GM12878 (cell line): Measurements from ENCODE around the gene GALNT9. TPM values are rescaled to one million over a fixed set of nuclear protein-coding genes. Genes with fewer than 3 reads are reported as not detected.

Experiments used
- ATAC-seq: fragments of 200-7000 bp; cut with Tn5 transposase; 3 replicates; pipeline ENCODE4 v1.9.1; 2020; ENCODE audit warnings: mild to moderate bottlenecking, moderate library complexity
- BruUV-seq: library from RNA; stranded (reverse); fragments of 400-500 nt; replicated peaks from 2 replicates; lab custom pipeline; 2021; lab: Mats Ljungman, UMichigan
- CTCF ChIA-PET: fragments of 300-600 bp; sonication (Branson Sonifier 250); formaldehyde crosslinking; extraction: SDS; loops from one replicate; lab custom pipeline; 2021; ENCODE audit warnings: inconsistent platforms; lab: Yijun Ruan, JAX
- POLR2A ChIA-PET: fragments of 350-600 bp; formaldehyde crosslinking; extraction: SDS; loops from one replicate; lab custom pipeline; 2021; ENCODE audit warnings: inconsistent platforms; lab: Charles Lee
- RAD21 ChIA-PET: fragments of 300-600 bp; sonication (Branson Sonifier 250); formaldehyde crosslinking; loops from one replicate; lab custom pipeline; 2023; ENCODE audit warnings: antibody characterized with exemption; ENCODE audit not compliant: unreplicated experiment; lab: Charles Lee
- SMC1A ChIA-PET: fragments of 300-600 bp; sonication (Branson Sonifier 250); formaldehyde crosslinking; loops from one replicate; lab custom pipeline; 2023; ENCODE audit not compliant: unreplicated experiment, uncharacterized antibody; lab: Charles Lee
- DNase-seq: peaks from one replicate; pipeline ENCODE4 v3.0.0-alpha.2; 2011; ENCODE audit warnings: low read depth, low spot score
- FAIRE-seq: peaks from 3 replicates; lab custom pipeline; 2011; peaks lifted over from hg19 to GRCh38; lab: Jason Lieb, UNC
- H2AFZ ChIP-seq: 2 replicates; pipeline ENCODE4 v1.6.0; 2011; ENCODE audit warnings: low read depth, low read length, control low read depth; ENCODE audit not compliant: control insufficient read depth
- H3K27ac ChIP-seq: 2 replicates; pipeline ENCODE4 v1.5.1; 2011; ENCODE audit warnings: control low read depth; ENCODE audit not compliant: control insufficient read depth, insufficient read depth
- H3K27me3 ChIP-seq, 2 experiments: replicated peaks in 1 of 2; 2 replicates each; pipeline versions ENCODE4 v1.6.0 to v1.6.1; 2011; ENCODE audit warnings: low read length in 1 of 2; ENCODE audit not compliant: control insufficient read depth in 2 of 2, insufficient read depth in 2 of 2
- H3K36me3 ChIP-seq, 2 experiments: 2 replicates each; pipeline ENCODE4 v1.5.1; 2011; ENCODE audit warnings: low read length in 1 of 2; ENCODE audit not compliant: control insufficient read depth in 2 of 2, insufficient read depth in 2 of 2
- H3K4me1 ChIP-seq: 2 replicates; pipeline ENCODE4 v1.6.1; 2011; ENCODE audit warnings: mild to moderate bottlenecking, low read length, moderate library complexity, mixed read lengths; ENCODE audit not compliant: control insufficient read depth, insufficient read depth
- H3K4me2 ChIP-seq: 2 replicates; pipeline ENCODE4 v1.6.0; 2011; ENCODE audit warnings: control low read depth; ENCODE audit not compliant: control insufficient read depth, insufficient read depth
- H3K4me3 ChIP-seq: fragments of 200-600 bp; sonication (generic); 2 replicates; pipeline ENCODE4 v1.5.1; 2016
- H3K79me2 ChIP-seq: 2 replicates; pipeline ENCODE4 v1.6.0; 2011; ENCODE audit warnings: low read length; ENCODE audit not compliant: control insufficient read depth, insufficient read depth
- H3K9ac ChIP-seq: 2 replicates; pipeline ENCODE4 v1.8.0; 2011; ENCODE audit warnings: low read length, control low read depth, mixed read lengths; ENCODE audit not compliant: control insufficient read depth, insufficient read depth
- H3K9me3 ChIP-seq: replicated peaks from 3 replicates; pipeline ENCODE4 v1.5.1; 2011; ENCODE audit warnings: mild to moderate bottlenecking, low read length; ENCODE audit not compliant: control insufficient read depth, insufficient read depth
- H4K20me1 ChIP-seq: 2 replicates; pipeline ENCODE4 v1.6.0; 2011; ENCODE audit not compliant: control insufficient read depth, insufficient read depth
- CBX5 ChIP-seq: sonication (generic); IDR thresholded peaks from 2 replicates; pipeline ENCODE4 v1.6.1; 2016; ENCODE audit warnings: low read depth, moderate library complexity, mild to moderate bottlenecking, inconsistent platforms
- FOXM1 ChIP-seq: IDR thresholded peaks from 2 replicates; pipeline ENCODE4 v1.6.1; 2012; ENCODE audit warnings: low read depth, mild to moderate bottlenecking, inconsistent platforms, low read length, moderate library complexity
- HSF1 ChIP-seq: fragments of 150-350 bp; IDR thresholded peaks from 2 replicates; pipeline ENCODE4 v1.6.1; 2014; ENCODE audit warnings: mild to moderate bottlenecking, low read depth, low read length
- IRF4 ChIP-seq: IDR thresholded peaks from 2 replicates; pipeline ENCODE4 v1.6.1; 2011; ENCODE audit warnings: low read depth, low read length
- KAT2A ChIP-seq: conservative IDR thresholded peaks from 2 replicates; pipeline ENCODE4 v1.6.1; 2011; ENCODE audit warnings: low read depth, low read length; ENCODE audit not compliant: control insufficient read depth
- KDM1A ChIP-seq: fragments of 200-600 bp; sonication (generic); IDR thresholded peaks from 2 replicates; pipeline ENCODE4 v1.6.1; 2016; ENCODE audit warnings: borderline replicate concordance
- MYB ChIP-seq: fragments of 150-350 bp; IDR thresholded peaks from 2 replicates; pipeline ENCODE4 v1.6.1; 2014; ENCODE audit warnings: mild to moderate bottlenecking, low read depth, low read length, borderline replicate concordance
- NFIC ChIP-seq: IDR thresholded peaks from 2 replicates; pipeline ENCODE4 v1.6.1; 2012; ENCODE audit warnings: low read depth, mild to moderate bottlenecking, inconsistent platforms, low read length, moderate library complexity
- NFXL1 ChIP-seq: fragments of 450-650 bp; IDR thresholded peaks from 2 replicates; pipeline ENCODE4 v1.6.1; 2017; ENCODE audit warnings: antibody characterized with exemption, mild to moderate bottlenecking, borderline replicate concordance
- NR2F1 ChIP-seq: fragments of 450-650 bp; conservative IDR thresholded peaks from 2 replicates; pipeline ENCODE4 v1.6.1; 2017; ENCODE audit warnings: mild to moderate bottlenecking
- SPI1 ChIP-seq: IDR thresholded peaks from 2 replicates; pipeline ENCODE4 v1.6.1; 2011; ENCODE audit warnings: low read depth, mild to moderate bottlenecking, low read length, moderate library complexity, borderline replicate concordance; ENCODE audit not compliant: insufficient read depth
- YY1 ChIP-seq: IDR thresholded peaks from 2 replicates; pipeline ENCODE4 v1.6.1; 2011; ENCODE audit warnings: low read depth, mild to moderate bottlenecking, low read length
- ZNF687 ChIP-seq: fragments of 450-650 bp; IDR thresholded peaks from 2 replicates; pipeline ENCODE4 v1.6.1; 2017; ENCODE audit warnings: mild to moderate bottlenecking, moderate library complexity
- WGBS: methylation state at CpG from one replicate; pipeline ENCODE4 v1.1.6; 2016; ENCODE audit warnings: low lambda C conversion rate; ENCODE audit not compliant: insufficient replicate concordance, insufficient coverage; ENCODE audit errors: missing lambda C conversion rate; 5-methylcytosine and 5-hydroxymethylcytosine counted together
- in situ Hi-C: fragments of 300-500 bp; cut with MboI; formaldehyde crosslinking; loops from 9 replicates; pipeline ENCODE4 v1.14.3; 2018; ENCODE audit warnings: mixed read lengths
- intact Hi-C: fragments of 100-400 bp; cut with micrococcal nuclease; formaldehyde crosslinking; loops from one replicate; pipeline ENCODE4 v1.14.2; 2022; ENCODE audit not compliant: unreplicated experiment
- polyA plus RNA-seq, 11 experiments: library from polyadenylated mRNA; depleted of rRNA in 4 of 11; unstranded in 6 of 11; stranded (reverse) in 5 of 11; fragments of >200 nt; fragmentation: Nextera tagmentation in 4 of 11; fragmentation: Illumina TruSeq in 1 of 11; extraction: Ambion mirVana in 4 of 11; extraction: Trizol in 1 of 11; gene quantifications; 1 replicate in 1 of 11; 2 replicates in 10 of 11; pipeline versions ENCODE4 v1.2.1 to v1.2.3, GENCODE V29; 2011 to 2016; ENCODE audit warnings: inconsistent platforms in 2 of 11, missing spikeins in 2 of 11, low read depth in 1 of 11
- total RNA-seq, 4 experiments: library from RNA; depleted of rRNA in 3 of 4; stranded (reverse); fragments of >200 nt in 3 of 4; fragmentation: Illumina TruSeq in 1 of 4; extraction: Trizol in 1 of 4; gene quantifications; 2 replicates each; pipeline versions ENCODE4 v1.2.1 to v1.2.3, GENCODE V29; 2013 to 2021
- TF ChIP-seq, protein P1 (sequence below): fragments of 450-650 bp; IDR thresholded peaks from 2 replicates; pipeline ENCODE4 v1.6.1; 2016; ENCODE audit warnings: mild to moderate bottlenecking
- TF ChIP-seq, protein P2 (sequence below): IDR thresholded peaks from 2 replicates; pipeline ENCODE4 v1.6.1; 2011; ENCODE audit warnings: borderline replicate concordance, low read depth, mild to moderate bottlenecking, moderate library complexity, low read length; ENCODE audit not compliant: insufficient read depth, poor library complexity, severe bottlenecking

GALNT9 gene
- total and polyA plus RNA-seq, 10 of the 15 experiments (the other 5 are each of a cell fraction or from before 2014, with no cell fraction given) = 0.04 TPM; not detected in 9

- no peaks in the 10 kb centered on the region for H4K20me1 ChIP-seq
- ChIA-PET CTCF (no interaction called here), RAD21 (no interaction called here), SMC1A (no interaction called here), POLR2A (no interaction called here)
- no peak overlapping the region for H3K9ac ChIP-seq
- ATAC-seq (no peak), FAIRE-seq (no peak), DNase-seq (no peak)
- WGBS = 62% methylated on average over 26 of the region's 26 CpGs
- no peaks in the 10 kb centered on the region for H3K4me1 ChIP-seq
- no peaks in the 10 kb centered on the region for H3K27me3 ChIP-seq
- no peaks in the 10 kb centered on the region; the same call in 2 of the 3 replicates for H3K9me3 ChIP-seq
- H2AFZ ChIP-seq = no peak overlapping the region
- in situ Hi-C loops (no loop called here), intact Hi-C loops (no loop called here)
- no peak overlapping the region for H3K4me3 ChIP-seq
- no TSS peak for BruUV-seq
- no peaks in the 10 kb centered on the region for H3K36me3 ChIP-seq
- no peak overlapping the region for H3K4me2 ChIP-seq
- no peaks in the 10 kb centered on the region for H3K79me2 ChIP-seq
- H3K27ac ChIP-seq = no peak overlapping the region
- TF ChIP-seq, protein P1, sequence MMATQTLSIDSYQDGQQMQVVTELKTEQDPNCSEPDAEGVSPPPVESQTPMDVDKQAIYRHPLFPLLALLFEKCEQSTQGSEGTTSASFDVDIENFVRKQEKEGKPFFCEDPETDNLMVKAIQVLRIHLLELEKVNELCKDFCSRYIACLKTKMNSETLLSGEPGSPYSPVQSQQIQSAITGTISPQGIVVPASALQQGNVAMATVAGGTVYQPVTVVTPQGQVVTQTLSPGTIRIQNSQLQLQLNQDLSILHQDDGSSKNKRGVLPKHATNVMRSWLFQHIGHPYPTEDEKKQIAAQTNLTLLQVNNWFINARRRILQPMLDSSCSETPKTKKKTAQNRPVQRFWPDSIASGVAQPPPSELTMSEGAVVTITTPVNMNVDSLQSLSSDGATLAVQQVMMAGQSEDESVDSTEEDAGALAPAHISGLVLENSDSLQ = no peak
- TF ChIP-seq NFXL1 = no peak
- no peak for TF ChIP-seq HSF1
- TF ChIP-seq ZNF687 = no peak
- TF ChIP-seq IRF4 = no peak
- TF ChIP-seq FOXM1 = no peak
- no peak for TF ChIP-seq KAT2A
- no peak for TF ChIP-seq NFIC
- no peak for TF ChIP-seq CBX5
- no peak for TF ChIP-seq MYB
- no peak for TF ChIP-seq NR2F1
- TF ChIP-seq KDM1A = no peak
- TF ChIP-seq, protein P2, sequence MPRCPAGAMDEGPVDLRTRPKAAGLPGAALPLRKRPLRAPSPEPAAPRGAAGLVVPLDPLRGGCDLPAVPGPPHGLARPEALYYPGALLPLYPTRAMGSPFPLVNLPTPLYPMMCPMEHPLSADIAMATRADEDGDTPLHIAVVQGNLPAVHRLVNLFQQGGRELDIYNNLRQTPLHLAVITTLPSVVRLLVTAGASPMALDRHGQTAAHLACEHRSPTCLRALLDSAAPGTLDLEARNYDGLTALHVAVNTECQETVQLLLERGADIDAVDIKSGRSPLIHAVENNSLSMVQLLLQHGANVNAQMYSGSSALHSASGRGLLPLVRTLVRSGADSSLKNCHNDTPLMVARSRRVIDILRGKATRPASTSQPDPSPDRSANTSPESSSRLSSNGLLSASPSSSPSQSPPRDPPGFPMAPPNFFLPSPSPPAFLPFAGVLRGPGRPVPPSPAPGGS = no peak
- TF ChIP-seq YY1 = no peak
- TF ChIP-seq SPI1 = no peak
These were observed 28.3 kb downstream of the GALNT9 start for GRCh38 chr12:132300789-132301722.
